ENCODE data around the gene KREMEN1. TPM values are rescaled to one million over a fixed set of nuclear protein-coding genes. Genes with fewer than 3 reads are reported as not detected.

Gene KREMEN1
- total and polyA plus RNA-seq, 9 of the 15 experiments (the other 6 are each of a cell fraction or from before 2014, with no cell fraction given), result 0.69 to 11.5 (median 4.3) TPM

GRCh38 chr22:29211066-29211465, 138.2 kb downstream of the KREMEN1 start:
- POLR2A ChIA-PET, result interaction anchor here (2.0 kb wide), 1 partner anchor 10 kb away, joined by 4 read pairs; no protein-coding TSS in a partner anchor
- H4K20me1 ChIP-seq (replicated peaks; ENCODE audit: control insufficient read depth, insufficient read depth, low read length), result no peaks in the 10 kb centered on the region
- BruUV-seq (replicated peaks), result no TSS peak
- 73% methylated on average over 10 of the region's 11 CpGs for WGBS (ENCODE audit: insufficient coverage, low coverage, missing lambda C conversion rate)
- no peak overlapping the region for H3K4me2 ChIP-seq (ENCODE audit: insufficient read depth, low read length)
- H3K27me3 ChIP-seq (ENCODE audit: control insufficient read depth in 2 of 2, insufficient read depth in 2 of 2, low read length in 2 of 2), result no peaks in the 10 kb centered on the region
- no peak for ATAC-seq
- no peak overlapping the region for H2AFZ ChIP-seq (ENCODE audit: low read depth, low read length)
- H3K9ac ChIP-seq (ENCODE audit: insufficient read depth in 1 of 2, low read depth in 2 of 2, low read length in 2 of 2), result no peak overlapping the region
- DNase-seq (ENCODE audit: extremely low read depth in 1 of 4, low spot score in 3 of 4), result no peak
- H3K4me3 ChIP-seq, result no peak overlapping the region
- no peaks in the 10 kb centered on the region for H3K9me1 ChIP-seq (ENCODE audit: control insufficient read depth, insufficient read depth, low read length)
- H3K9me3 ChIP-seq (replicated peaks; ENCODE audit: control insufficient read depth, insufficient read depth, low read depth, low read length), result no peaks in the 10 kb centered on the region
- peaks cover 6% of the 10 kb centered on the region; the same call in 1 of the 3 replicates for H3K79me2 ChIP-seq (ENCODE audit: control insufficient read depth, insufficient read depth, low read length)
- TF ChIP-seq THAP12 (CRISPR knock-in tag; IDR thresholded peaks at IDR 0.05), result no peak
- no peak for TF ChIP-seq TCFL5 (CRISPR knock-in tag; conservative IDR thresholded peaks at IDR 0.05)
- TF ChIP-seq IRF9 (tag; IDR thresholded peaks at IDR 0.05), result no peak
- no peak for TF ChIP-seq PPARD (CRISPR knock-in tag; IDR thresholded peaks at IDR 0.05)
- no peak for TF ChIP-seq TRIM24 (IDR thresholded peaks at IDR 0.05)
- no peak for TF ChIP-seq RBM15 (IDR thresholded peaks at IDR 0.05; ENCODE audit: insufficient read depth, low read length)
- no peak for TF ChIP-seq ZNF121 (CRISPR knock-in tag; conservative IDR thresholded peaks at IDR 0.05)
- TF ChIP-seq ZNF280B (CRISPR knock-in tag; IDR thresholded peaks at IDR 0.05), result no peak
- H3K4me1 ChIP-seq (replicated peaks in 1 of 2; ENCODE audit: control insufficient read depth in 2 of 2, insufficient read depth in 2 of 2, low read length in 2 of 2), result peaks cover 0 to 17% of the 10 kb centered on the region in 2 experiments; a peak in 2 of 5 replicates
- FAIRE-seq, result no peak
- intact Hi-C loops (cut with micrococcal nuclease), result no loop called here
- no peak overlapping the region for H3K27ac ChIP-seq (ENCODE audit: extremely low read depth, low read depth, low read length)
- H3K36me3 ChIP-seq (ENCODE audit: control insufficient read depth, insufficient read depth, low read length), result no peaks in the 10 kb centered on the region
- CTCF ChIA-PET (ENCODE audit: low intra/inter-chr PET ratio), result no interaction called here
- in situ Hi-C loops (cut with MboI), result no loop called here
